GM10266 (cell line): Measurements from ENCODE around the gene CXorf58.
"Not testable (repeated sequence)": the region's sequence is repeated elsewhere in the genome, so short reads cannot be mapped to it uniquely, and the experiment has no call there.

ENCODE experiments used
- DNase-seq: peaks from one replicate; pipeline ENCODE4 v3.0.0; 2012; ENCODE audit errors: extremely low spot score
- TF ChIP-seq, protein P1 (sequence below): IDR thresholded peaks from 2 replicates; pipeline ENCODE4 v1.5.1; 2012; ENCODE audit warnings: mild to moderate bottlenecking, low read depth; ENCODE audit not compliant: control insufficient read depth, insufficient read depth; ENCODE audit errors: missing control alignments

The CXorf58 gene, protein sequence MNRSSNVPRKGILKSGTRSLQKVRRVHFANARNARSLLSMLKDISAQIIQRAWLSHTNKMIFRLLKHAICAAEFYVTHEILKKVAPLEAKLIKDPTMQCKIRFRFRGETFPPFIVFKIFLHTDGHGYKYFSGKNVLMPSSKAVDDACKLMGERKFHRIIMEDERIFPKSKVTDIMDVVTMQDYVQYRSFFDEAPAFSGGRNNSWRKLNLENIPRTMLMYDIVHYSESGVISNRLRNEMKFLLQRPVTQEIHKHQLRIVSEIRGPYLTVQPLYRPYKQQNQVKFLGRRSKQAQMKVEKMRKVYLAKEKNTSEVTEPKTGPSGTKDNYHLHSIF

GRCh38 chrX:23907498-23908218 is at the start of gene CXorf58, which contains the start of gene APOO:
TSS of gene CXorf58 (plus strand) at chrX:23908006. CDS start at chrX:23910303, 2,297 bp downstream.
TSS of gene APOO (minus strand) at chrX:23907938. CDS start at chrX:23907702, 236 bp downstream.
- DNase-seq, result peak; percentile 78
- TF ChIP-seq, protein P1, sequence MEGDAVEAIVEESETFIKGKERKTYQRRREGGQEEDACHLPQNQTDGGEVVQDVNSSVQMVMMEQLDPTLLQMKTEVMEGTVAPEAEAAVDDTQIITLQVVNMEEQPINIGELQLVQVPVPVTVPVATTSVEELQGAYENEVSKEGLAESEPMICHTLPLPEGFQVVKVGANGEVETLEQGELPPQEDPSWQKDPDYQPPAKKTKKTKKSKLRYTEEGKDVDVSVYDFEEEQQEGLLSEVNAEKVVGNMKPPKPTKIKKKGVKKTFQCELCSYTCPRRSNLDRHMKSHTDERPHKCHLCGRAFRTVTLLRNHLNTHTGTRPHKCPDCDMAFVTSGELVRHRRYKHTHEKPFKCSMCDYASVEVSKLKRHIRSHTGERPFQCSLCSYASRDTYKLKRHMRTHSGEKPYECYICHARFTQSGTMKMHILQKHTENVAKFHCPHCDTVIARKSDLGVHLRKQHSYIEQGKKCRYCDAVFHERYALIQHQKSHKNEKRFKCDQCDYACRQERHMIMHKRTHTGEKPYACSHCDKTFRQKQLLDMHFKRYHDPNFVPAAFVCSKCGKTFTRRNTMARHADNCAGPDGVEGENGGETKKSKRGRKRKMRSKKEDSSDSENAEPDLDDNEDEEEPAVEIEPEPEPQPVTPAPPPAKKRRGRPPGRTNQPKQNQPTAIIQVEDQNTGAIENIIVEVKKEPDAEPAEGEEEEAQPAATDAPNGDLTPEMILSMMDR, result peak; percentile 71

DNA sequence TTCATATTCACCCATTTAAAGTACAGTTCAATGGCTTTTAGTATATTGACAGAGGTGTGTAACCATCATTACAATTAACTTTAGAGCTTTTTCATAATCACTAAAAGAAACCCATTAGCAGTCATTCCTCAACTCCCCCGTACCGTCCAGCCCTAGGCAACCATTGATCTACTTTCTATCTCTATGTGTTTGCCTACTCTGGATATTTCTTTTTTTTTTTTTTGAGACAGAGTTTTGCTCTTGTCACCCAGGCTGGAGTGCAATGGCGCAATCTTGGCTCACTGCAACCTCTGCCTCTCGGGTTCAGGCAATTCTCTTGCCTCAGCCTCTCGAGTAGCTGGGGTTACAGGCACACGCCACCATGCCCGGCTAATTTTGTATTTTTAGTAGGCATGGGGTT is 48.6 kb upstream of the CXorf58 start:
- not testable (repeated sequence) for DNase-seq

- TF ChIP-seq, protein P1, result no peak
- no peak for DNase-seq
Measured at GRCh38 chrX:23861215-23861896, 46.5 kb upstream of the CXorf58 start.

DNA sequence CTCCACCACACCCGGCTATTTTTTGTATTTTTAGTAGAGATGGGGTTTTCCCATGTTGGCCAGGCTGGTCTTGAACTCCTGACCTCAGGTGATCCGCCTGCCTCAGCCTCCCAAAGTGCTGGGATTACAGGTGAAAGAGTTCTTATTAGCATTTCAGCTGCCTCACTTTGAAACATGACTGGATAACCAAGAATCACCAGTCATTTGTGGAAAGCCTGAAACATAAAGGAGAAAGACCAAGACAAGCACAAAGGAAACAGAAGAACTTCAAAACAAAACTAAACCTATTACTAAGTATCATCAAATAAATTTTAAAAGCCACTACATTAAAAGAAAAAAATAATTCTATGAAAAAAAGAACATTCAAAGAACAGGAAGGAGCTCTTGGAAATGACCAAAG is 45.9 kb upstream of the CXorf58 start:
- DNase-seq, result not testable (repeated sequence)

DNA sequence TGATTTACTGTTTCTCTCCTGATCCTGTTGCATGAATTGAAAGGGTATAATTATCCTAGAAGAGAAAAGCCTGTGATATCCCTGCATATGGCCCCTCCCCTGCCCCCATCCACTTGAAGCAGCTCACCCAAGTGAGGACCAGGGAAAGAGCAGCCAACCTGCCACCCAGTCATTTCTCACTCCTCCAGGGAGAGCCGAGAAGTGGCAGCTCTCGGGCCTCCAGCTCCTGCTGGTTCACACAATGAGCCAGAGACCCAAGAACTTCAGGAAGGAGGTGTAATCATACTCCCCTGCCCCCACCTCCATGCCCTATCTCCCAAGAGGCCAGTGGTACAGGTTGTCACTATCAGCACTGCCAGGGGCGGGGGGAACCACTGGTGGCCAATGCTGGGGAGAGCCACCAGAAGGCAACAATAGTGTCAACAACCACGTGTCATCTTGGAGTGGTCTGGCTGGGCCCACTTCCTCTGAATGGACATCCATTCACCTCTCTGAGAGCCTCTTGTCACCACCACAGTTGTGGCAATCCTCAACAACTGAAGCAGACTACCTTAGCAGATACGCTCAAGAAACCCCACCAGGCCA is 43.0 kb upstream of the CXorf58 start:
- DNase-seq, result no peak
- TF ChIP-seq, protein P1, result no peak

DNA sequence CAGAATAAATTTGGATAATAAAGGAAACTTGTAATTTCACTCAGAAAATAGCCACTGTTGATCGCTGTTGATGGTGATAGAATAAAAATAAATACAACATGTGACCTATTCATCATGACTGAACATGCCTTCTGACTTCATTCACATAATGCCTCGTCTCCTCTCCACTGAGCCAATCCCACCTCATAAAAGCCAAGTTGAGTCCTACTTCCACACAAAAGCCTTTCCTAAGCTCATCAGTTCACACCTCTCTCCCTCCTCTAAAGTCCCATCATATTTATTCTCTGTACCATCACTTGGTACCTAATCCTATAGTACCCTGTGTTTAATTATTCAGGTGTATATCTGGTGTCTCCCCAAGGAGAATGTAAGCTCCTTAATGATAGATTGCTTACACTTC is 37.8 kb upstream of the CXorf58 start:
- DNase-seq, result no peak
- TF ChIP-seq, protein P1, result no peak

GRCh38 chrX:23871905-23872546 is 35.8 kb upstream of the CXorf58 start:
- no peak for DNase-seq
- TF ChIP-seq, protein P1, result no peak
